ENCODE measurements around the gene RNLS. TPM values are rescaled to one million over a fixed set of nuclear protein-coding genes. Genes with fewer than 3 reads are reported as not detected.

Gene RNLS
- total and polyA plus RNA-seq, 2 of the 8 experiments (the other 6 are each of a cell fraction or from before 2014, with no cell fraction given): 7.5 to 12.7 TPM

DNA sequence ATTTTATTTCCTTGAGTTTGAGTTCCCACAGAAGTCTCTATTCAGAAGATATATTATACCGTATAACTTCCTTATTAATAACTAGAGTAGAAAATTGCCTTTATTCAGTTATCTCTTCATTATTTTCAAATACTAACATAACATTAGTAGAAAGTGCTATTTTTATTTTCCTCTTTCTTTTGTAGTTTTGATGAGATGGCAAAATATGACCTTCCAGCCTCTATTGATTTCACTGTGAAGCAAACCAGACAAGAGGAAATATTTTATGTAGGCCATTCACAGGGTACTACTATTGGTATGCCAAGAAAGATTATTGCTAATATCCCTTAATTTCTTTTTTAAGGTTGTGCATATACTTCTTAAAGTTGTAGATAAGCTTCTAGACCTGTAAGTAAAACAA, 11.4 kb upstream of the RNLS start:
- Histone ChIP-seq H3K23ac (ENCODE audit: insufficient read length) (no peak overlapping the region), H2BK5ac (ENCODE audit: low read depth, low read length) (no peak overlapping the region), H2BK15ac (ENCODE audit: low read length) (no peak overlapping the region), H3K9me3 (ENCODE audit: insufficient read depth in 2 of 2, low read depth in 1 of 2, low read length in 1 of 2) (no peaks in the 10 kb centered on the region), H4K91ac (replicated peaks; ENCODE audit: insufficient read length, low read length) (no peak overlapping the region), H3K18ac (ENCODE audit: extremely low read depth, low read length) (no peak overlapping the region), H3K4ac (replicated peaks; ENCODE audit: insufficient read length, low read depth, low read length) (no peak overlapping the region), H2BK12ac (ENCODE audit: low read depth, low read length) (no peak overlapping the region), H3K79me1 (ENCODE audit: low read depth, low read length) (no peaks in the 10 kb centered on the region), H3K27me3 (replicated peaks in 1 of 4; ENCODE audit: control insufficient read depth in 3 of 4, extremely low read depth in 1 of 4, insufficient read depth in 3 of 4, low read length in 3 of 4) (peaks cover 0 to 1% (median 0%) of the 10 kb centered on the region in 4 experiments; a peak in 1 of 7 replicates), H3K9ac (replicated peaks in 1 of 4; ENCODE audit: extremely low read depth in 1 of 4, low read depth in 3 of 4, low read length in 3 of 4) (no peak overlapping the region), H2BK120ac (replicated peaks; ENCODE audit: low read depth, low read length) (no peak overlapping the region), H3K79me2 (ENCODE audit: control insufficient read depth in 1 of 2, insufficient read depth in 2 of 2, low read length in 2 of 2) (no peaks in the 10 kb centered on the region), H2AFZ (ENCODE audit: low read length) (no peak overlapping the region), H3K4me2 (ENCODE audit: insufficient read depth in 1 of 2, low read depth in 2 of 2, low read length in 2 of 2) (no peak overlapping the region), H3K36me3 (ENCODE audit: control insufficient read depth in 2 of 4, insufficient read depth in 4 of 4, low read length in 3 of 4) (no peaks in the 10 kb centered on the region), H3K14ac (ENCODE audit: insufficient read length) (no peak overlapping the region), H3K4me3 (ENCODE audit: extremely low read depth in 1 of 4, insufficient read depth in 2 of 4, low read depth in 3 of 4, low read length in 4 of 4) (no peak overlapping the region), H3K4me1 (replicated peaks in 1 of 4; ENCODE audit: control insufficient read depth in 3 of 4, insufficient read depth in 4 of 4, low read length in 3 of 4) (no peaks in the 10 kb centered on the region), H3K27ac (ENCODE audit: low read depth, low read length) (no peak overlapping the region), H2BK20ac (ENCODE audit: low read length) (no peak overlapping the region), H4K20me1 (replicated peaks in 1 of 2; ENCODE audit: control insufficient read depth in 1 of 2, insufficient read depth in 2 of 2, low read length in 2 of 2) (no peaks in the 10 kb centered on the region), H4K5ac (ENCODE audit: insufficient read length, low read depth, low read length) (no peak overlapping the region), H4K8ac (ENCODE audit: extremely low read depth, insufficient read depth, low read length) (no peak overlapping the region), H2AK5ac (ENCODE audit: low read depth, low read length) (no peak overlapping the region), H3K56ac (replicated peaks; ENCODE audit: insufficient read length, low read depth, low read length) (no peak overlapping the region), H3K23me2 (ENCODE audit: low read depth, low read length) (no peaks in the 10 kb centered on the region)
- POLR2A ChIA-PET (ENCODE audit: partially characterized antibody): no interaction called here
- CTCF ChIA-PET (ENCODE audit: partially characterized antibody): interaction anchor here (0.8 kb wide), 1 partner anchor 12 kb away, joined by 3 read pairs; the partner anchor contains the start of gene RNLS
- DNase-seq (ENCODE audit: low read depth in 1 of 2, low spot score in 2 of 2) (no peak), FAIRE-seq (no peak)
- TF ChIP-seq CHD1 (IDR thresholded peaks at IDR 0.05; ENCODE audit: low read depth, low read length) (no peak), EZH2 (IDR thresholded peaks at IDR 0.05; ENCODE audit: low read depth, low read length, severe bottlenecking) (no peak), EGR1 (IDR thresholded peaks at IDR 0.05; ENCODE audit: borderline replicate concordance, low read depth, low read length) (no peak), TAF1 (IDR thresholded peaks at IDR 0.05; ENCODE audit: low read depth, low read length) (no peak)
- WGBS, 2 experiments (ENCODE audit: extremely low coverage in 1 of 2, insufficient coverage in 1 of 2, insufficient read length in 1 of 2, insufficient replicate concordance in 2 of 2, low coverage in 1 of 2, low lambda C conversion rate in 2 of 2, missing lambda C conversion rate in 1 of 2): 92% methylated on average over 1 of the region's 1 CpG; no CpG with 5 or more reads in 1 of the 2 experiments
